Measurements from ENCODE around the gene IPCEF1.

The IPCEF1 gene

DNA sequence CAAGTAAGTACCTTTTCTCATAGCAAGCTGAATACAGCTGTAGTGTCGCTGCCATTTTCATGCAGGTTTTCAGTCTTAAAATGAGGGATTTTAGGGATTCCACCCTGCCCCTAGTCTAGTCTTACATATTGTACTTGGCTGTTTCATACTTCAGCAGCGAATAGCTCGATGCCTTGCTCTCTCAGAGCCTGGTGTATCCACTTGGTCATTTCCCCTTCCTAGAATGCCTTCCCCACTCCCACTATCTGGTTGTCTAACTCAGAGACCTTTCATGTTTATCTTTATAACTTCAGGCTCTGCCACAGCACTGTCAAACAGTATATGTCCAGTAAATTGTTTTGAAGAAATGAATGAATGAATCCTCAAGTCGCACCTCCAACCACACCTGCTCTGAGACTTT is 21.1 kb upstream of the IPCEF1 start:
- no peak for FAIRE-seq

DNA sequence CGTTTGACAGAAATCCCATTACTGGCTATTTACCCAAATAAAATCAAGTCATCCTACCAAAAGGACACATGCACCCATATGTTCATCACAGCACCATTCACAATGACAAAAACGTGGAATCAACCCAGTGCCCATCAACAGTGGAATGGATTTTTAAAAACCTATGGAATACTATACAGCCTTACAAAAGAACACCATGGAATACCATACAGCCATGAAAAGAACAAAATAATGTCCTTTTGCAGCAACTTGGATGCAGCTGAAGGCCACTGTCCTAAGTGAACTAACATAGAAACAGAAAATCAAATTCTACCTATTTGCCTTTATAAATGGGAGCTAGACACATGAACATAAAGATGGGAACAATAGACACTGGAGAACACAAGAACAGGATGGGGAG is 17.4 kb upstream of the IPCEF1 start:
- FAIRE-seq (no peak), DNase-seq (ENCODE audit: extremely low spot score, insufficient read length, low read depth) (no peak)

More for the DNA sequence above, 21.1 kb upstream of the IPCEF1 start:
- DNase-seq (ENCODE audit: extremely low spot score, insufficient read length, low read depth): no peak

GRCh38 chr6:154371281-154371680 is 14.7 kb upstream of the IPCEF1 start:
- DNase-seq (ENCODE audit: extremely low spot score, insufficient read length, low read depth) (no peak), FAIRE-seq (no peak)

- peak; percentile 88 for FAIRE-seq
- DNase-seq (ENCODE audit: extremely low spot score, insufficient read length, low read depth): no peak
These were observed 13.9 kb upstream of the IPCEF1 start for GRCh38 chr6:154370545-154370944.

DNA sequence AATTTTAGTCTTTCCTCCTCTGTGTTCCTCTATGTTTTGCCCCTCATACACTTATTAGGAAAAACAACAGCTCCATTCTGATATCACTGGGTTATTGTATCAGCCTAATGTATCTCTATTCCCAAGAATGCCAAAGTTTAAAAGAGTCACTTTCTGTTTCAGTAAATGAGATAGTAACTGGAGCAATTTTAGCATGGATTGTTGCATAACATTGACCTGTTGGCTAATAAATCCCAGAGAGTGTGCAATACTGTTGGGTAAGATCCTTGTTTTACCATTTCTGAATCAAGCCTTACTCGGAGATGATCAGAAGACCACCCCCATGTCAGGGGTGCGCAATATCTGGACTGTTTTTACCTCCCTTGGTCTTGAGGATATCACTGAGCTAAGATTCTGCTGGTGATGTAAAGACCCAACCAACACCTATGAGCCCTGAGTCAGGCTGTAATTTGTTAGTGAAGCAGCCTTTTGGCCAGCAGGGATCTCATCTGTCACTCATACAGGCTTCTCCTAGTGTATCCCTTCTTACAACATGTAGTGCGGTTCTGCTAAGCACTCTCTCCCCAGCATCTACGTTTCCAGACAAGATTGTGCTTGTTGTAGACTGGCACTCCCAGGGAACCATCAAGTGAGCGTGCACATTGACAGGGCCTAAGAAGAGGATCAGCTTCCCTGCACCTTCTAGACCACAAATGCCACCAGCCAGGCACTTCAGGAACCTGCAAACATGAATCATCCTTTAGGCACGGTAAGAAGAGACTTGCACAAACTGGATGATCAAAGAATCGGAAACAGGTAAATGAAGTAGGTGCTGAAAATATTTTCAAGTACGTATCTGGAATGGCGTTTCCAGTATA is 11.5 kb upstream of the IPCEF1 start:
- DNase-seq (ENCODE audit: extremely low spot score, insufficient read length, low read depth): no peak
- no peak for FAIRE-seq

DNA sequence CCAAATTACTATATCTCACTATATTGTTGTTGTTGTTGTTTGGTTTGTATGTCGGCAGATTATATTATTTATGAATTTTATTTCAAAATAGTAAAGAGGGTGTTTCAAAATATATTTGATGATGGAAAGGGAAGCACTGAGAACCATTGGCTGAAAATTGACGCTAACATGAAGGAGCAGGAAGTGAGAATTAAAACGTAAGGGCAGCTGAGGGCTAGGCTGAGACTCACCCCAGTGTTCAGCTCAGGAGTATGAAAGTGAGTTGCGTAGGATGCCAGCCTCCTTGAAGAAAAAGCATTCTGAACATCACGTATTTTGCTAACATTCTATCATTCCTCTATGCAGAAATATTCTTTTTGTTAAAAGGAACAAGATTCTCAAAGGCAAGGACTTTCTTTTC is 10.7 kb upstream of the IPCEF1 start:
- no peak for DNase-seq (ENCODE audit: extremely low spot score, insufficient read length, low read depth)
- no peak for FAIRE-seq

DNA sequence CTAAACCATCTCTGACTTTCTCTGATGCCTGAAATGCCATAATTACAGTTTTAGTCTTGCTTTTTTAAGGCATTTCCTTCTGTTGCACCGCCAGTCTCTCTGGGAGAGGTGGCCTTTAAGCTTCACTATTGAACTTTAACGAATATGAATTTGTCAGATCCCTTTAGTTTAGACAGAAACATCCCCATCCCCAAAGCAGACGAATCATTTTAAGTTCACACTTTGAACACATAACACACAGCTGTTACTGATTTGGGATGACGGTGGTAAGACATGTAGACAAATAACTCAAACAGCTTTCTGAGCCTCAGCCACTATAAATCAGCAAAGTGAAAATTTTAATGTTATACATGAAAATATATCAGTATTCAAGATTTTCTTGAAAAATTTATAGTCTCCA is 7.2 kb upstream of the IPCEF1 start:
- no peak for DNase-seq (ENCODE audit: extremely low spot score, insufficient read length, low read depth)
- no peak for FAIRE-seq

DNA sequence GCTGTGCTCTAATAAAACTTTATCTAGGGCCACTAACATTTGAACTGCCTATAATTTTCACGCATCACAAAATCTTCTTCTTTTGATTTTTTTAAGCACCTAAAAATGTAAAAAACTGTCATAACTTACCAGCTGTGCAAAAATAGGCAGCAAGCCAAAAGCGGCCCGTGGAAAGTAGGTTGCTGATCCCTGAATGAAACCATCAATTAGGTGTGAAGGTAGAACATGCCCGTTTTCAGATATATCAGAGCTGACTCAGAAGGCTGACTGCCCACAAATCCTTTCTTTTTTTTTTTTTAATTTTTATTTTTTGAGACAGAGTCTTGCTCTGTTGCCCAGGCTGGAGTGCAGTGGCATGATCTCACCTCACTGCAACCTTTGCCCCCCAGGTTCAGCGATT is 4.9 kb upstream of the IPCEF1 start:
- FAIRE-seq (peak; percentile 12), DNase-seq (ENCODE audit: extremely low spot score, insufficient read length, low read depth) (no peak)

- DNase-seq (ENCODE audit: extremely low spot score, insufficient read length, low read depth) (no peak), FAIRE-seq (peak; percentile 67)
These were observed 3.9 kb upstream of the IPCEF1 start for GRCh38 chr6:154360476-154360875.

GRCh38 chr6:154359679-154360078 is 3.1 kb upstream of the IPCEF1 start:
- FAIRE-seq: no peak
- no peak for DNase-seq (ENCODE audit: extremely low spot score, insufficient read length, low read depth)

DNA sequence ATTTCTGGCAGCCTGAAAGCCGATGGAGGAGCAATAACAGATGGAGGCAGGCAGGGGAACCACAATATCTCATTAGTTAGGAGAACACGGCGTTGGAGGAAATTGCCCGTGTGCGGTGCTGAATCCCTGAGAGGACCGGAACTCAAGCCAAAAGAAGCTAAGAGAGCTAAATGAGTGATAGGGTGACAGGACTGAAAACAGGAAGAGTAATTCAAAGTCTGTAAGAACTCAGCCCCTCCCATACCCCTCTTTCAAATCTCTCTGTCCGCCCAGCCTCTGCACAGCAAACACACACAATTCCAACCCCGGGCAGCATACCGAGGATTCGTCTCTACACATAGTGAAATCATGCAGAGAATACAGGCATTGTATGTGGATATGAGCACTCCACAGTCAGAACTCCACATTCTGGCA is 2.6 kb upstream of the IPCEF1 start:
- no peak for DNase-seq (ENCODE audit: extremely low spot score, insufficient read length, low read depth)
- peak; percentile 75 for FAIRE-seq

DNA sequence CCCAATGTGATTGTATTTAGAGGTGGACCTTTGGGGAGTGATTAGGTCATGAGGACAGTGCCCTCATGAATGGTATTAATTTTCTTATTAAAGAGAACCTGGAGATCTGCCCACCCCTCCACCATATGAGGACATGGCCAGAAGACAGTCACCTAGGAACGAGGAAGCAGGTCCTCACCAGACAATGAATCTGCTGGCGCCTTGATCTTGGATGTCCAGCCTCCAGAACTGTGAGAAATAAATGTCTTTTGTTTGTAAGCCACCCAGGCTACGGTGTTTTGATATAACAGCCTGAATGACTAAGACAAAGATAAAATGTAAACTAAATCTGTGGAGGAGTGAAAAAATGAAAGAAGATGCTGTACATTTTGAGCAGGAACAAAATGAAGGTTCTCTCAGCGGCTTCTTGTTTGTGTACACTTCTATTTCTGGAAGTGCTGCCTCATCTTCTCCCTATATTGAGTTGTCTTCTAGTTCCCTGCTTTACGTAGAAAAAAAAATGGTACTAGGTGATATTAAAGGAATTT is 1.5 kb upstream of the IPCEF1 start:
- DNase-seq (ENCODE audit: extremely low spot score, insufficient read length, low read depth) (no peak), FAIRE-seq (no peak)

GRCh38 chr6:154356113-154356512 is 490 bp downstream of the IPCEF1 start:
- DNase-seq (ENCODE audit: extremely low spot score, insufficient read length, low read depth) (no peak), FAIRE-seq (no peak)

DNA sequence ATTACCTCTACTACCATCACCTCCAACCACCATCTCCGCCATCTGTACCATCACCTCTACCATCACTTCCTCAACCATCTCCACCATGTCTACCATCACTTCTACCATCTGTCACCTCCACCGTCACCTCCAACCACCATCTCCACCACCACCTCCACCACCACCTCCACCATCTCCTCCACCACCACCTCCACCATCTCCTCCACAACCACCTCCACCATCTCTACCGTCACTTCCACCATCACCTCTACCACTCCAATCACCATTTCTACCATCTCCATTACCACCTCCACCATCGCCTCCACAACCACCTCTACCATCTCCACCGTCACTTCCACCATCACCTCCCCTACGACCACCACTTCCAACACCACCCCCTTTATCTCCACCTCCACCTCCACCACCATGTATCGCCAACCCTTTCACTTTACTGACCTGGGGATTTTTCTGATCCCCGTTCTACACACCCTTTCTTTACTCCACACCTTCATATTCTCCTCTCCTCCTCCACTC is 2.3 kb downstream of the IPCEF1 start:
- DNase-seq (ENCODE audit: extremely low spot score, insufficient read length, low read depth): no peak
- FAIRE-seq: no peak

DNA sequence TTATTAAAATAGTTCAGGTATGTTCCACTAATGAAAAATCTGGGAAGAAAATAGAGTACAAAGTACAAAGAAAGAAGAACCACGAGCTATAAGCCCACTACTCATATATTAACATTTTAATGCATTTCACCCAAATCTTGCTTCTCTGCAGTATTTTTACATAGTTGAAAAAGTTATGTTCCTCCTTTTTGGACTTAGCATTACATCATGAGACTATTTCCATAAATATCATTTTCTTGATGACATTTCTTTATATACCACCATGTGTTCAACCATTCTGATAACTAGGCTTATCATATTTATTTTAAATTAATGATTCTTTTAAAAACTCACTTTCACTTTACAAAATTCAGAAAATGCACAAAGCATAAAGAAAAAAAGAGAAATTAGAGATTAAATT is 3.0 kb downstream of the IPCEF1 start:
- FAIRE-seq: no peak
- no peak for DNase-seq (ENCODE audit: extremely low spot score, insufficient read length, low read depth)

- DNase-seq (ENCODE audit: extremely low spot score, insufficient read length, low read depth) (peak; percentile 61), FAIRE-seq (peak; percentile 98)
These were observed 3.6 kb downstream of the IPCEF1 start for GRCh38 chr6:154352898-154353585.

DNA sequence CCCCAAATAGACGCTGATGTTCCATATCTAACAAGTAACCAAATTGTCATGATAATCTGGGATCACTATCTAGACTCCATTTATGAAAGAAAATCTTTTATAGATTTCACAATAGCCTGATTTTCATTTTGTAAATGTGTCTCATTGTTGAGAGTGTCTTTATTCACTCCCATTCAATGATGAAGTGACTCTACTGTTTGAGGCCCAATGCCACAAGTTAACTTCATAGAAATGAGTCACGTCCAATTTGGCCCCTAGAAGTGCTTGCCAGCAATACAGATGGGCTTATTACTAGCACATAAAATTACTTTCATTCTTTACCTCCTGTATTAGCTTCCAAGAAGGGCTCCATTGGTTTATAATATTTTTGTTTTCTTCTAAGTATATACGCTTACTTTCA is 6.3 kb downstream of the IPCEF1 start:
- FAIRE-seq: no peak
- no peak for DNase-seq (ENCODE audit: extremely low spot score, insufficient read length, low read depth)

DNA sequence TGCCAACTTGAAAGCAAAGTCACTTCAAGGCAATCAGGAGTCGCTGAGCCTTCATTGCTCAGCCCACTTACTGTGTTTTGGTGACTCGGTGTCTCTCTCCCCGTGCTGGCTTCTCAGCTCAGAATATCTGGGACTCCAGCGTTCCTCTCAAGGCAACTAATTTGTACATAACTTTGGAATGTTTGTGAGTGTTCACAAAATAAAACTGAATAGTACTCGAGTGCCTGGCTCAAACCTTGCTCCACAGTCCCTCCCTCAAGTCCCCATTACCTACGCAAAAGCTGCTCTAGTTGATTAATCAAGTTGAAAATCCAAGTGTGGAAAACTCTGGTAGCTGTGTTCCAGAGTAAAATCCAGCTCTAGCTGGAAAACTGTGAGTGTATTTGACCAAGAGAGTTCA is 8.6 kb downstream of the IPCEF1 start:
- FAIRE-seq: no peak
- DNase-seq (ENCODE audit: extremely low spot score, insufficient read length, low read depth): no peak

- no peak for DNase-seq (ENCODE audit: extremely low spot score, insufficient read length, low read depth)
- no peak for FAIRE-seq
These were observed 10.8 kb downstream of the IPCEF1 start for GRCh38 chr6:154345811-154346210.

- no peak for DNase-seq (ENCODE audit: extremely low spot score, insufficient read length, low read depth)
- FAIRE-seq: peak; percentile 48
These were observed 12.9 kb downstream of the IPCEF1 start for GRCh38 chr6:154343473-154344308.

Measured in GM18507 (cell line).